Loucy (cell line): ENCODE results near the gene FAM53A.

Source experiments
- EZH2phosphoT487 ChIP-seq: fragments of 200-600 bp; IDR thresholded peaks from 2 replicates; pipeline ENCODE4 v1.6.1; 2018; ENCODE audit warnings: antibody characterized with exemption, mild to moderate bottlenecking, moderate library complexity, borderline replicate concordance
- TF ChIP-seq, protein P1 (sequence below): fragments of 200-600 bp; sonication (generic); conservative IDR thresholded peaks from 2 replicates; pipeline ENCODE4 v1.5.1; 2014; ENCODE audit warnings: mild to moderate bottlenecking, antibody characterized with exemption, low read length

DNA sequence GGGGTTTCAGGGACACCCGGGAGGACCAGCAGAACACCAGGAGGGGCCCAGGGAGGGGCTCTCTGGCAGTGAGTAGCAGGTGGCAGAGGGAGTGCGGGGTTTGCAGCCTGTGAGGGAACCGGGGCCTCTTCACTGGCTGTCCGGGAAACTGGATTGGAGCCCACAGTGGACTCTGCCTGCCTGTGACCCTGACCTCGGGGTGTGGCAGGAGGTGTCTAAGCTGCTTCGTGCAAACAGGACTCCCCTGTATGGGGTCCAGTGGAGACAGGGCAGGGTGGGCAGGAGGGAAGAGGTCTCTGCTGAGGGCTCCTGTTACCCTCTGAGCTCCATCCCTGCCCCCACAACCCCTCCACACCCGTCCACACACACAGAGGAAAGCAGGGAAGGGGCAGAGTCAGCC, 50.1 kb downstream of the FAM53A start:
- TF ChIP-seq, protein P1, sequence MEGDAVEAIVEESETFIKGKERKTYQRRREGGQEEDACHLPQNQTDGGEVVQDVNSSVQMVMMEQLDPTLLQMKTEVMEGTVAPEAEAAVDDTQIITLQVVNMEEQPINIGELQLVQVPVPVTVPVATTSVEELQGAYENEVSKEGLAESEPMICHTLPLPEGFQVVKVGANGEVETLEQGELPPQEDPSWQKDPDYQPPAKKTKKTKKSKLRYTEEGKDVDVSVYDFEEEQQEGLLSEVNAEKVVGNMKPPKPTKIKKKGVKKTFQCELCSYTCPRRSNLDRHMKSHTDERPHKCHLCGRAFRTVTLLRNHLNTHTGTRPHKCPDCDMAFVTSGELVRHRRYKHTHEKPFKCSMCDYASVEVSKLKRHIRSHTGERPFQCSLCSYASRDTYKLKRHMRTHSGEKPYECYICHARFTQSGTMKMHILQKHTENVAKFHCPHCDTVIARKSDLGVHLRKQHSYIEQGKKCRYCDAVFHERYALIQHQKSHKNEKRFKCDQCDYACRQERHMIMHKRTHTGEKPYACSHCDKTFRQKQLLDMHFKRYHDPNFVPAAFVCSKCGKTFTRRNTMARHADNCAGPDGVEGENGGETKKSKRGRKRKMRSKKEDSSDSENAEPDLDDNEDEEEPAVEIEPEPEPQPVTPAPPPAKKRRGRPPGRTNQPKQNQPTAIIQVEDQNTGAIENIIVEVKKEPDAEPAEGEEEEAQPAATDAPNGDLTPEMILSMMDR = no peak
- TF ChIP-seq EZH2phosphoT487 = no peak
